ENCODE data around the gene PCDHA9.
"Not testable (repeated sequence)": the region's sequence is repeated elsewhere in the genome, so short reads cannot be mapped to it uniquely, and the experiment has no call there.

The PCDHA9 gene

DNA sequence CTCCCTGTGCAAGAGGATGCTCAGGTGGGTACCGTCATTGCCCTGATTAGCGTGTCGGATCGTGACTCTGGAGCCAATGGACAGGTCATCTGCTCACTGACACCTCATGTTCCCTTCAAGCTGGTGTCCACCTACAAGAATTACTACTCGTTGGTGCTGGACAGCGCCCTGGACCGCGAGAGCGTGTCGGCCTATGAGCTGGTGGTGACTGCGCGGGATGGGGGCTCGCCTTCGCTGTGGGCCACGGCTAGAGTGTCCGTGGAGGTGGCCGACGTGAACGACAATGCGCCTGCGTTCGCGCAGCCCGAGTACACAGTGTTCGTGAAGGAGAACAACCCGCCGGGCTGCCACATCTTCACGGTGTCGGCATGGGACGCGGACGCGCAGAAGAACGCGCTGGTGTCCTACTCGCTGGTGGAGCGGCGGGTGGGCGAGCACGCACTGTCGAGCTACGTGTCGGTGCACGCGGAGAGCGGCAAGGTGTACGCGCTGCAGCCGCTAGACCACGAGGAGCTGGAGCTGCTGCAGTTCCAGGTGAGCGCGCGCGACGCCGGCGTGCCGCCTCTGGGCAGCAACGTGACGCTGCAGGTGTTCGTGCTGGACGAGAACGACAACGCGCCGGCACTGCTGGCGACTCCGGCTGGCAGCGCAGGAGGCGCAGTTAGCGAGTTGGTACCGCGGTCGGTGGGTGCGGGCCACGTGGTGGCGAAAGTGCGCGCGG lies 28.5 kb downstream of the PCDHA9 start:
- DNase-seq (ENCODE audit: low read depth in 2 of 2): not testable (repeated sequence)

DNA sequence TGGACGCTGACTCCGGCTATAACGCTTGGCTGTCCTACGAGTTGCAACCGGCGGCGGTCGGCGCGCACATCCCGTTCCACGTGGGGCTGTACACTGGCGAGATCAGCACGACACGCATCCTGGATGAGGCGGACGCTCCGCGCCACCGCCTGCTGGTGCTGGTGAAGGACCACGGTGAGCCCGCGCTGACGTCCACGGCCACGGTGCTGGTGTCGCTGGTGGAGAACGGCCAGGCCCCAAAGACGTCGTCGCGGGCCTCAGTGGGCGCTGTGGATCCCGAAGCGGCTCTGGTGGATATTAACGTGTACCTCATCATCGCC lies 29.0 kb downstream of the PCDHA9 start:
- DNase-seq (ENCODE audit: low read depth in 2 of 2): no peak

DNA sequence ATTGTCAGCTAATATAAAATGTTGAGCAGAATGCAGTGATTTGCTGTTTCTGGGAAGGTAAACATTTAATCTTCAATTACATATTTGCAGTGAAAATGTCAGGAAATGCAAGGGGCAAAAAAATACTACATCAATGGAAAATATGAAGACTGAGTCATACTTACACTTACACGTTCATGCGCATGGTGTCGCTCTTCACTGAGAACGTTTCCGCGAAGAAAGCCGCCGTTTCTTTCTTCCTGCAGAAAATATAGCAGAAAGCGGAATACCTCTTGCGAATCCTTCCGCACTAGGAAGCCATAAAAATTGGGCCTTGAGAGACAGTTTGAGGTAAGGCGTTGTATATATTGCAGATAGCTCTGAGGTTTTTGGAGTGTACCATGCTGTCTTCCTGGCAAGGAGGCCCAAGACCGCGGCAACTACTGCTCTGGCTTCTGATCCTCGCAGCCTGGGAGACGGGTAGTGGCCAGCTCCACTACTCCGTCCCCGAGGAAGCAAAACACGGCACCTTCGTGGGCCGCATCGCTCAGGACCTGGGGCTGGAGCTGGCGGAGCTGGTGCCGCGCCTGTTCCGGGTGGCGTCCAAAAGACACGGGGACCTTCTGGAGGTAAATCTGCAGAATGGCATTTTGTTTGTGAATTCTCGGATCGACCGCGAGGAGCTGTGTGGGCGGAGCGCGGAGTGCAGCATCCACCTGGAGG lies 33.9 kb downstream of the PCDHA9 start, which contains the start of gene PCDHA13:
TSS of gene PCDHA13 (plus strand) at position 236 of the 702 bp plus-strand sequence. CDS start at position 381, 145 bp downstream.
- no peak for DNase-seq (ENCODE audit: low read depth in 2 of 2)

GRCh38 chr5:140882591-140882899 lies 34.4 kb downstream of the PCDHA9 start:
- no peak for DNase-seq (ENCODE audit: low read depth in 2 of 2)

- no peak for DNase-seq (ENCODE audit: low read depth in 2 of 2)
Measured at GRCh38 chr5:140883373-140883772, 35.2 kb downstream of the PCDHA9 start.

DNA sequence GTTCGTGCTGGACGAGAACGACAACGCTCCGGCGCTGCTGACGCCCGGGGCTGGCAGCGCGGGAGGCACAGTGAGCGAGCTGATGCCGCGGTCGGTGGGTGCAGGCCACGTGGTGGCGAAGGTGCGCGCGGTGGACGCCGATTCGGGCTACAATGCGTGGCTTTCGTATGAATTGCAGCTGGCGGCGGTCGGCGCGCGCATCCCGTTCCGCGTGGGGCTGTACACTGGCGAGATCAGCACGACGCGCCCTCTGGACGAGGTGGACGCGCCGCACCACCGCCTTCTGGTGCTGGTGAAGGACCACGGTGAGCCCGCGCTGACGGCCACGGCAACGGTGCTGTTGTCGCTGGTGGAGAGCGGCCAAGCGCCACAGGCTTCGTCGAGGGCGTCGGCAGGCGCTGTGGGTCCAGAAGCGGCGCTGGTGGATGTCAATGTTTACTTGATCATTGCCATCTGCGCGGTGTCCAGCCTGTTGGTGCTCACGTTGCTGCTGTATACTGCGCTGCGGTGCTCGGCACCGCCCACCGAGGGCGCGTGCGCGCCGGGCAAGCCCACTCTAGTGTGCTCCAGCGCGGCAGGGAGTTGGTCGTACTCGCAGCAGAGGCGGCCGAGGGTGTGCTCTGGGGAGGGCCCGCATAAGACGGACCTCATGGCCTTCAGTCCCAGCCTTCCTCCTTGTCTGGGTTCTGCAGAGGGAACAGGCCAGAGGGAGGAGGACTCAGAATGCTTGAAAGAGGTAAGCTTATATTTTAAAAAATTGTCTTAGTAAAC lies 35.9 kb downstream of the PCDHA9 start:
- DNase-seq (ENCODE audit: low read depth in 2 of 2): no peak
